Measurements from ENCODE around the gene USP3.

DNA sequence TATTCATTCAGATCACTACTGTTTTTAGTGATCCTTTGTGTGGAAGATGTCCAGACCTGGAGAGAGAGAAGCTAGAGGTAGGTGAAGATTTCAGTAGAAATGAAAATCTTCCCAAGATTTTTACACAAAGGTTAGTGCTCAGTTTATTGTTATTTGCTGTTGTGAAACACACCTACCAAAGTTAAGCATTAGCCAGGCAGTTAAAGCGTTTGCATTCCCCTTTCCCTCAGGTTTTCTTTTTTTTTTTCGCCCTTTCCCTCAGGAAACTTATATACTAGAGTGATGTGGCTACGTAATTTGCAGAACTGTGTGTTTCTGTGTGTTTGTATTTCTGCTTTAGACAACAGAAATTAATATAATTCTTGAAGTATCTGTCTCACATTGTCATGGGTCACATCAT is 34.5 kb downstream of the USP3 start:
- TF ChIP-seq, protein P1, sequence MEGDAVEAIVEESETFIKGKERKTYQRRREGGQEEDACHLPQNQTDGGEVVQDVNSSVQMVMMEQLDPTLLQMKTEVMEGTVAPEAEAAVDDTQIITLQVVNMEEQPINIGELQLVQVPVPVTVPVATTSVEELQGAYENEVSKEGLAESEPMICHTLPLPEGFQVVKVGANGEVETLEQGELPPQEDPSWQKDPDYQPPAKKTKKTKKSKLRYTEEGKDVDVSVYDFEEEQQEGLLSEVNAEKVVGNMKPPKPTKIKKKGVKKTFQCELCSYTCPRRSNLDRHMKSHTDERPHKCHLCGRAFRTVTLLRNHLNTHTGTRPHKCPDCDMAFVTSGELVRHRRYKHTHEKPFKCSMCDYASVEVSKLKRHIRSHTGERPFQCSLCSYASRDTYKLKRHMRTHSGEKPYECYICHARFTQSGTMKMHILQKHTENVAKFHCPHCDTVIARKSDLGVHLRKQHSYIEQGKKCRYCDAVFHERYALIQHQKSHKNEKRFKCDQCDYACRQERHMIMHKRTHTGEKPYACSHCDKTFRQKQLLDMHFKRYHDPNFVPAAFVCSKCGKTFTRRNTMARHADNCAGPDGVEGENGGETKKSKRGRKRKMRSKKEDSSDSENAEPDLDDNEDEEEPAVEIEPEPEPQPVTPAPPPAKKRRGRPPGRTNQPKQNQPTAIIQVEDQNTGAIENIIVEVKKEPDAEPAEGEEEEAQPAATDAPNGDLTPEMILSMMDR (IDR thresholded peaks at IDR 0.05): no peak
- TF ChIP-seq POLR2A (IDR thresholded peaks at IDR 0.05) (no peak), EP300 (IDR thresholded peaks at IDR 0.05) (no peak)
